HCT116 (cell line): Measurements from ENCODE around the gene ADCY1. TPM values are rescaled to one million over a fixed set of nuclear protein-coding genes. Genes with fewer than 3 reads are reported as not detected.

Source experiments
- ATAC-seq: fragments of 200-7000 bp; cut with Tn5 transposase; 2 replicates; pipeline ENCODE4 v1.9.1; 2020; ENCODE audit warnings: mild to moderate bottlenecking, moderate library complexity
- BruUV-seq: library from RNA; stranded (reverse); fragments of 400-500 nt; replicated peaks from 2 replicates; lab custom pipeline; 2021; lab: Mats Ljungman, UMichigan
- CTCF ChIA-PET: fragments of 300-600 bp; sonication (Branson Sonifier 250); formaldehyde crosslinking; loops from one replicate; lab custom pipeline; 2021; ENCODE audit warnings: antibody characterized with exemption; lab: Charles Lee
- POLR2A ChIA-PET: fragments of 300-600, 350-600 bp; sonication (Branson Sonifier 250); formaldehyde crosslinking; loops from one replicate; lab custom pipeline; 2021; ENCODE audit warnings: antibody characterized with exemption; lab: Charles Lee
- RAD21 ChIA-PET, 2 experiments: fragments of 300-600 bp; sonication (Branson Sonifier 250); formaldehyde crosslinking; loops; one replicate each; lab custom pipeline; 2023; ENCODE audit warnings: low total read pairs in 2 of 2; ENCODE audit not compliant: uncharacterized antibody in 2 of 2, unreplicated experiment in 2 of 2, low non-redundant PET in 1 of 2; lab: Charles Lee
- DNase-seq: peaks from one replicate; pipeline ENCODE4 v3.0.0-alpha.2; 2010; ENCODE audit warnings: low read depth, low spot score
- H2AFZ ChIP-seq: fragments of 200-600 bp; shearing (Covaris generic), sonication (generic); 2 replicates; pipeline ENCODE4 v1.6.1; 2017; ENCODE audit warnings: low read depth, mixed run types, mixed read lengths, antibody characterized with exemption, low read length; ENCODE audit not compliant: poor library complexity, severe bottlenecking
- H3K27ac ChIP-seq: 2 replicates; pipeline ENCODE4 v1.5.1; 2012; ENCODE audit warnings: low read depth, low read length
- H3K27me3 ChIP-seq: fragments of 200-600 bp; sonication (generic); 2 replicates; pipeline ENCODE4 v1.6.1; 2016; ENCODE audit warnings: mixed run types, low read length, mixed read lengths; ENCODE audit not compliant: insufficient read depth
- H3K36me3 ChIP-seq, 2 experiments: fragments of 200-500 bp in 1 of 2; fragments of 200-600 bp in 1 of 2; sonication (Bioruptor generic) in 1 of 2; sonication (generic) in 1 of 2; 2 replicates each; pipeline versions ENCODE4 v1.5.1 to v1.6.1; 2014 to 2016; ENCODE audit warnings: low read length in 2 of 2, inconsistent platforms in 1 of 2, mixed read lengths in 1 of 2, mixed run types in 1 of 2; ENCODE audit not compliant: insufficient read depth in 2 of 2, control insufficient read depth in 1 of 2
- H3K4me1 ChIP-seq, 2 experiments: fragments of 200-600 bp in 1 of 2; sonication (generic) in 1 of 2; 2 replicates each; pipeline versions ENCODE4 v1.5.1 to v1.6.1; 2012 to 2017; ENCODE audit warnings: low read length in 2 of 2, inconsistent platforms in 1 of 2, mild to moderate bottlenecking in 1 of 2, mixed read lengths in 1 of 2, mixed run types in 1 of 2, moderate library complexity in 1 of 2; ENCODE audit not compliant: insufficient read depth in 2 of 2, control insufficient read depth in 1 of 2
- H3K4me2 ChIP-seq: fragments of 200-600 bp; sonication (generic); 2 replicates; pipeline ENCODE4 v1.6.1; 2017; ENCODE audit warnings: mixed run types, low read length, mixed read lengths
- H3K4me3 ChIP-seq, 2 experiments: fragments of 200-600 bp in 1 of 2; sonication (generic) in 1 of 2; replicated peaks in 1 of 2; 2 replicates each; pipeline ENCODE4 v1.5.1; 2011 to 2016; ENCODE audit warnings: low read length in 2 of 2, control low read depth in 1 of 2, low read depth in 1 of 2, mild to moderate bottlenecking in 1 of 2, mixed read lengths in 1 of 2, mixed run types in 1 of 2
- H3K79me2 ChIP-seq: fragments of 200-600 bp; sonication (generic); 2 replicates; pipeline ENCODE4 v1.6.1; 2017; ENCODE audit warnings: mild to moderate bottlenecking, mixed run types, low read length, moderate library complexity, mixed read lengths; ENCODE audit not compliant: insufficient read depth
- H3K9ac ChIP-seq: fragments of 200-600 bp; sonication (generic); 2 replicates; pipeline ENCODE4 v1.6.1; 2016; ENCODE audit warnings: low read length, mixed read lengths
- H3K9me2 ChIP-seq: fragments of 200-600 bp; sonication (generic), shearing (Covaris generic); 2 replicates; pipeline ENCODE4 v1.6.1; 2017; ENCODE audit warnings: mixed run types, mild to moderate bottlenecking, moderate library complexity; ENCODE audit not compliant: insufficient read depth
- H3K9me3 ChIP-seq, 2 experiments: fragments of 200-500 bp in 1 of 2; fragments of 200-600 bp in 1 of 2; sonication (Bioruptor generic) in 1 of 2; sonication (generic) in 1 of 2; 2 replicates each; pipeline ENCODE4 v1.6.1; 2014 to 2017; ENCODE audit warnings: low read length in 2 of 2, mixed read lengths in 2 of 2, inconsistent platforms in 1 of 2, low read depth in 1 of 2, mild to moderate bottlenecking in 1 of 2, mixed run types in 1 of 2, moderate library complexity in 1 of 2; ENCODE audit not compliant: control insufficient read depth in 1 of 2, insufficient read depth in 1 of 2
- H4K20me1 ChIP-seq: fragments of 200-600 bp; sonication (generic), shearing (Covaris generic); 2 replicates; pipeline ENCODE4 v1.6.1; 2017; ENCODE audit warnings: mixed run types, mild to moderate bottlenecking, moderate library complexity; ENCODE audit not compliant: insufficient read depth
- EGR1 ChIP-seq: IDR thresholded peaks from 2 replicates; pipeline ENCODE4 v1.6.1; 2012; ENCODE audit warnings: low read depth
- ELF1 ChIP-seq: IDR thresholded peaks from 2 replicates; pipeline ENCODE4 v1.6.1; 2012; ENCODE audit warnings: low read depth, borderline replicate concordance
- EZH2 ChIP-seq: fragments of 200-600 bp; sonication (generic); IDR thresholded peaks from 2 replicates; pipeline ENCODE4 v1.6.1; 2017; ENCODE audit warnings: antibody characterized with exemption, mixed run types
- EZH2phosphoT487 ChIP-seq: fragments of 200-600 bp; IDR thresholded peaks from 2 replicates; pipeline ENCODE4 v1.6.1; 2018; ENCODE audit warnings: antibody characterized with exemption, borderline replicate concordance
- FOSL1 ChIP-seq: IDR thresholded peaks from 2 replicates; pipeline ENCODE4 v1.6.1; 2012; ENCODE audit warnings: low read depth
- JUND ChIP-seq: IDR thresholded peaks from 2 replicates; pipeline ENCODE4 v1.6.1; 2012
- POLR2AphosphoS5 ChIP-seq: IDR thresholded peaks from 2 replicates; pipeline ENCODE4 v1.6.1; 2011; ENCODE audit warnings: mild to moderate bottlenecking, low read depth, low read length, moderate library complexity
- YY1 ChIP-seq: IDR thresholded peaks from 2 replicates; pipeline ENCODE4 v1.6.1; 2011; ENCODE audit warnings: low read length, low read depth, moderate library complexity, mild to moderate bottlenecking; ENCODE audit not compliant: insufficient replicate concordance; ENCODE audit errors: extremely low read depth
- intact Hi-C: fragments of 100-400 bp; cut with micrococcal nuclease; formaldehyde crosslinking; loops from 2 replicates; pipeline ENCODE4 v1.10.0; 2022
- total RNA-seq: library from RNA; stranded (reverse); gene quantifications from one replicate; pipeline ENCODE4 v1.2.1, GENCODE V29; 2021; ENCODE audit not compliant: unreplicated experiment
- TF ChIP-seq, protein P1 (sequence below): IDR thresholded peaks from 2 replicates; pipeline ENCODE4 v1.6.1; 2011; ENCODE audit warnings: mild to moderate bottlenecking, low read length, moderate library complexity; ENCODE audit not compliant: insufficient replicate concordance; ENCODE audit errors: extremely low read depth
- TF ChIP-seq, protein P2 (sequence below): IDR thresholded peaks from 2 replicates; pipeline ENCODE4 v1.6.1; 2012
- TF ChIP-seq, protein P3 (sequence below): IDR thresholded peaks from 2 replicates; pipeline ENCODE4 v1.6.1; 2012; ENCODE audit warnings: low read depth

Gene ADCY1
- total RNA-seq, 1 experiment from 2014 or later, result 0.05 TPM

GRCh38 chr7:45593877-45594276, 19.7 kb downstream of the ADCY1 start:
- H3K4me1 ChIP-seq, result no peaks in the 10 kb centered on the region
- H3K27me3 ChIP-seq, result peaks cover 8% of the 10 kb centered on the region; the same call in 1 of the 2 replicates
- H3K9me3 ChIP-seq, result no peaks in the 10 kb centered on the region
- H2AFZ ChIP-seq, result no peak overlapping the region
- H3K36me3 ChIP-seq, result no peaks in the 10 kb centered on the region
- no peak overlapping the region for H3K4me2 ChIP-seq
- no peak overlapping the region for H3K4me3 ChIP-seq
- H4K20me1 ChIP-seq, result no peaks in the 10 kb centered on the region
- intact Hi-C loops, result no loop called here
- H3K79me2 ChIP-seq, result no peaks in the 10 kb centered on the region
- no peak overlapping the region for H3K27ac ChIP-seq
- H3K9me2 ChIP-seq, result no peaks in the 10 kb centered on the region
- no peak for DNase-seq
- no peak for TF ChIP-seq JUND
- TF ChIP-seq, protein P1, sequence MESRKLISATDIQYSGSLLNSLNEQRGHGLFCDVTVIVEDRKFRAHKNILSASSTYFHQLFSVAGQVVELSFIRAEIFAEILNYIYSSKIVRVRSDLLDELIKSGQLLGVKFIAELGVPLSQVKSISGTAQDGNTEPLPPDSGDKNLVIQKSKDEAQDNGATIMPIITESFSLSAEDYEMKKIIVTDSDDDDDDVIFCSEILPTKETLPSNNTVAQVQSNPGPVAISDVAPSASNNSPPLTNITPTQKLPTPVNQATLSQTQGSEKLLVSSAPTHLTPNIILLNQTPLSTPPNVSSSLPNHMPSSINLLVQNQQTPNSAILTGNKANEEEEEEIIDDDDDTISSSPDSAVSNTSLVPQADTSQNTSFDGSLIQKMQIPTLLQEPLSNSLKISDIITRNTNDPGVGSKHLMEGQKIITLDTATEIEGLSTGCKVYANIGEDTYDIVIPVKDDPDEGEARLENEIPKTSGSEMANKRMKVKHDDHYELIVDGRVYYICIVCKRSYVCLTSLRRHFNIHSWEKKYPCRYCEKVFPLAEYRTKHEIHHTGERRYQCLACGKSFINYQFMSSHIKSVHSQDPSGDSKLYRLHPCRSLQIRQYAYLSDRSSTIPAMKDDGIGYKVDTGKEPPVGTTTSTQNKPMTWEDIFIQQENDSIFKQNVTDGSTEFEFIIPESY, result no peak
- TF ChIP-seq, protein P2, sequence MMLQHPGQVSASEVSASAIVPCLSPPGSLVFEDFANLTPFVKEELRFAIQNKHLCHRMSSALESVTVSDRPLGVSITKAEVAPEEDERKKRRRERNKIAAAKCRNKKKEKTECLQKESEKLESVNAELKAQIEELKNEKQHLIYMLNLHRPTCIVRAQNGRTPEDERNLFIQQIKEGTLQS, result no peak
- TF ChIP-seq, protein P3, sequence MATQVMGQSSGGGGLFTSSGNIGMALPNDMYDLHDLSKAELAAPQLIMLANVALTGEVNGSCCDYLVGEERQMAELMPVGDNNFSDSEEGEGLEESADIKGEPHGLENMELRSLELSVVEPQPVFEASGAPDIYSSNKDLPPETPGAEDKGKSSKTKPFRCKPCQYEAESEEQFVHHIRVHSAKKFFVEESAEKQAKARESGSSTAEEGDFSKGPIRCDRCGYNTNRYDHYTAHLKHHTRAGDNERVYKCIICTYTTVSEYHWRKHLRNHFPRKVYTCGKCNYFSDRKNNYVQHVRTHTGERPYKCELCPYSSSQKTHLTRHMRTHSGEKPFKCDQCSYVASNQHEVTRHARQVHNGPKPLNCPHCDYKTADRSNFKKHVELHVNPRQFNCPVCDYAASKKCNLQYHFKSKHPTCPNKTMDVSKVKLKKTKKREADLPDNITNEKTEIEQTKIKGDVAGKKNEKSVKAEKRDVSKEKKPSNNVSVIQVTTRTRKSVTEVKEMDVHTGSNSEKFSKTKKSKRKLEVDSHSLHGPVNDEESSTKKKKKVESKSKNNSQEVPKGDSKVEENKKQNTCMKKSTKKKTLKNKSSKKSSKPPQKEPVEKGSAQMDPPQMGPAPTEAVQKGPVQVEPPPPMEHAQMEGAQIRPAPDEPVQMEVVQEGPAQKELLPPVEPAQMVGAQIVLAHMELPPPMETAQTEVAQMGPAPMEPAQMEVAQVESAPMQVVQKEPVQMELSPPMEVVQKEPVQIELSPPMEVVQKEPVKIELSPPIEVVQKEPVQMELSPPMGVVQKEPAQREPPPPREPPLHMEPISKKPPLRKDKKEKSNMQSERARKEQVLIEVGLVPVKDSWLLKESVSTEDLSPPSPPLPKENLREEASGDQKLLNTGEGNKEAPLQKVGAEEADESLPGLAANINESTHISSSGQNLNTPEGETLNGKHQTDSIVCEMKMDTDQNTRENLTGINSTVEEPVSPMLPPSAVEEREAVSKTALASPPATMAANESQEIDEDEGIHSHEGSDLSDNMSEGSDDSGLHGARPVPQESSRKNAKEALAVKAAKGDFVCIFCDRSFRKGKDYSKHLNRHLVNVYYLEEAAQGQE, result no peak
- TF ChIP-seq EZH2phosphoT487, result no peak
- TF ChIP-seq POLR2AphosphoS5, result no peak
- no peak for TF ChIP-seq FOSL1
- TF ChIP-seq YY1, result no peak
- no peak for TF ChIP-seq ELF1
- no peak for TF ChIP-seq EGR1
- no peak for TF ChIP-seq EZH2
- TF ChIP-seq, all 23 proteins: peak for 0
- BruUV-seq, result no TSS peak
- H3K9ac ChIP-seq, result no peak overlapping the region
- ATAC-seq, result no peak
- POLR2A ChIA-PET, result no interaction called here
- CTCF ChIA-PET, result no interaction called here
- RAD21 ChIA-PET, result no interaction called here
